ENCODE data around the gene TTC14. TPM values are rescaled to one million over a fixed set of nuclear protein-coding genes. Genes with fewer than 3 reads are reported as not detected.
A peak's percentile ranks its signal among the peaks of the same experiment; 100 is the strongest.

The TTC14 gene
- polyA plus RNA-seq, 1 experiment, result 18.0 TPM

DNA sequence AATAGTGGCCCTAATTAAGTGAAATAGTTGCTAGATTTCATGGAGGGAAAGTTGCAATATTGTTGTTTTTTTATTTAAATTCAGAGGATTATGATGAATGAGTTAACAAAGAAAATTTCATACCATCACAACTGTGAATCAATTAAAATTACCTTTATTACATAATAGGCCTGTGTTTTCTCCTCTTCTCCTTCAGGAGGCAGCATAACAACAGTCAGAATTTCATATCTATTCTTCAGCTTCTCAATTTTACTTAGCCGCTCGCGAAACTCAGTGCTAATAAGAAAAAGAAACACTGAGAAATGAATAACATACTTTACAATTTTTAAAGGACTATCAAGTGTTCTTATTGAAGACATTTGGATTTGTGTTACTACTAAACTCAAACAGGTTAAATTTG lies 29.4 kb downstream of the TTC14 start:
- TF ChIP-seq, protein P1, sequence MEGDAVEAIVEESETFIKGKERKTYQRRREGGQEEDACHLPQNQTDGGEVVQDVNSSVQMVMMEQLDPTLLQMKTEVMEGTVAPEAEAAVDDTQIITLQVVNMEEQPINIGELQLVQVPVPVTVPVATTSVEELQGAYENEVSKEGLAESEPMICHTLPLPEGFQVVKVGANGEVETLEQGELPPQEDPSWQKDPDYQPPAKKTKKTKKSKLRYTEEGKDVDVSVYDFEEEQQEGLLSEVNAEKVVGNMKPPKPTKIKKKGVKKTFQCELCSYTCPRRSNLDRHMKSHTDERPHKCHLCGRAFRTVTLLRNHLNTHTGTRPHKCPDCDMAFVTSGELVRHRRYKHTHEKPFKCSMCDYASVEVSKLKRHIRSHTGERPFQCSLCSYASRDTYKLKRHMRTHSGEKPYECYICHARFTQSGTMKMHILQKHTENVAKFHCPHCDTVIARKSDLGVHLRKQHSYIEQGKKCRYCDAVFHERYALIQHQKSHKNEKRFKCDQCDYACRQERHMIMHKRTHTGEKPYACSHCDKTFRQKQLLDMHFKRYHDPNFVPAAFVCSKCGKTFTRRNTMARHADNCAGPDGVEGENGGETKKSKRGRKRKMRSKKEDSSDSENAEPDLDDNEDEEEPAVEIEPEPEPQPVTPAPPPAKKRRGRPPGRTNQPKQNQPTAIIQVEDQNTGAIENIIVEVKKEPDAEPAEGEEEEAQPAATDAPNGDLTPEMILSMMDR (IDR thresholded peaks at IDR 0.05; ENCODE audit: insufficient read depth, low read depth, low read length), result peak; percentile 16; the same call in 1 of the 2 replicates
- no peak for DNase-seq (ENCODE audit: low read depth)
- ChIA-PET CTCF (interaction anchor here (0.8 kb wide), 1 partner anchor 14 kb away, joined by 4 read pairs; no protein-coding TSS in a partner anchor), POLR2A (no interaction called here)
- H3K36me3 ChIP-seq (ENCODE audit: control insufficient read depth, insufficient read depth, low read length), result no peaks in the 10 kb centered on the region
- no peak overlapping the region for H3K4me3 ChIP-seq (ENCODE audit: low read depth, low read length)
- no peaks in the 10 kb centered on the region for H3K27me3 ChIP-seq (ENCODE audit: control insufficient read depth, insufficient read depth, low read length)

DNA sequence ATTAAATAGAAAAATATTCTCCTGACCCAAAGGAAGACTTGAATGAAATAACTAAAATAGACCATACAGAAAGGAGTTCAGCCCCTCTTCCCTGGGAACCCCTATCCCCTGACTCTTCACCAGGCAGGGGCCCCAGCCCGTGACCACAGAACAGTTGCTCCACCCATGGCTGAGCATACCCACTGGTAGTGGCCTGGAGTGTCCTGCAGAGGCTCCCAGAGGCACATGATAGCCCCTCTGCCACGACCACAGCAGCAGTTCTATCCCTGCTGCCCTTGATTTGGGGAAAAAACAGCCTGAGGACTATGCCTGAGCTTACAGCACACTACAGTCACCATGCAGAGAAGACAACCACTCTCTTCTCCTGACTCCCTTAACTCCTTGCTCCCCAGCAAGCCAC lies 31.8 kb downstream of the TTC14 start:
- DNase-seq (ENCODE audit: low read depth), result no peak
- TF ChIP-seq, protein P1 (IDR thresholded peaks at IDR 0.05; ENCODE audit: insufficient read depth, low read depth, low read length), result no peak
- Histone ChIP-seq H3K27me3 (ENCODE audit: control insufficient read depth, insufficient read depth, low read length) (no peaks in the 10 kb centered on the region), H3K36me3 (ENCODE audit: control insufficient read depth, insufficient read depth, low read length) (no peaks in the 10 kb centered on the region), H3K4me3 (ENCODE audit: low read depth, low read length) (no peak overlapping the region)
- ChIA-PET CTCF (interaction anchor here (1.5 kb wide), 1 partner anchor 8 kb away, joined by 5 read pairs; no protein-coding TSS in a partner anchor), POLR2A (no interaction called here)

GRCh38 chr3:180640987-180641386 lies 39.0 kb downstream of the TTC14 start:
- TF ChIP-seq, protein P1 (IDR thresholded peaks at IDR 0.05; ENCODE audit: insufficient read depth, low read depth, low read length), result no peak
- H3K36me3 ChIP-seq (ENCODE audit: control insufficient read depth, insufficient read depth, low read length), result no peaks in the 10 kb centered on the region
- no peaks in the 10 kb centered on the region for H3K27me3 ChIP-seq (ENCODE audit: control insufficient read depth, insufficient read depth, low read length)
- ChIA-PET CTCF (no interaction called here), POLR2A (no interaction called here)
- no peak for DNase-seq (ENCODE audit: low read depth)
- no peak overlapping the region for H3K4me3 ChIP-seq (ENCODE audit: low read depth, low read length)

DNA sequence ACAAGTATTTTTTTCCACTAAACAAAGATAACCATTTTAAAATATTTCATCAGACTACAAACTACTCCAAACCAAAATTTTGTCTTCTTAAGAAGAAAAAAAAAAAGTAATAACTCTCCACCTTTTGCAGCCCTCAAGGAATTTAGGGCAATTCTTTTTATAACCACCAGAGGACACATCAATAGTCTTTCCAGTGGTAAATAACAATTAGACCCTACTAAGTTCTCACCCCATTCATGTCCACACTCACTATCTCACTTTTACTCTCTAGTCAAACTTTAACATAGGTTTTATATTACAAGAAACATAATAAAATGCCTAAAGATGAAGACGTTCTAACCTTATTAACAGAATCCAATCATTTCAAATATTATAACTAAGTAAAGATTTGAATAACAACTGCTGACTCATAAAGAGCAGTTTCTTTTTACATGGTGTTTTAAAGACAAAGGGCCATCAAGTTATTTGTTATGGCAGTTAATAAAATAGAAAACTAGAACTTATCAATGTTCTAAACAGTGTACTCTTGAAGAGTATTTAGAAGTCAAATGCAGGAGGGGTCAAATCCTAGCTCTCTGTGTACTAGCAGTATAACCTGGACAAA lies 44.3 kb downstream of the TTC14 start:
- no peaks in the 10 kb centered on the region for H3K27me3 ChIP-seq (ENCODE audit: control insufficient read depth, insufficient read depth, low read length)
- no peak overlapping the region for H3K4me3 ChIP-seq (ENCODE audit: low read depth, low read length)
- TF ChIP-seq, protein P1 (IDR thresholded peaks at IDR 0.05; ENCODE audit: insufficient read depth, low read depth, low read length), result no peak
- ChIA-PET POLR2A (no interaction called here), CTCF (no interaction called here)
- DNase-seq (ENCODE audit: low read depth), result no peak
- H3K36me3 ChIP-seq (ENCODE audit: control insufficient read depth, insufficient read depth, low read length), result no peaks in the 10 kb centered on the region

- Histone ChIP-seq H3K36me3 (ENCODE audit: control insufficient read depth, insufficient read depth, low read length) (no peaks in the 10 kb centered on the region), H3K4me3 (ENCODE audit: low read depth, low read length) (no peak overlapping the region), H3K27me3 (ENCODE audit: control insufficient read depth, insufficient read depth, low read length) (no peaks in the 10 kb centered on the region)
- DNase-seq (ENCODE audit: low read depth), result no peak
- ChIA-PET POLR2A (no interaction called here), CTCF (no interaction called here)
- TF ChIP-seq, protein P1 (IDR thresholded peaks at IDR 0.05; ENCODE audit: insufficient read depth, low read depth, low read length), result no peak
These were observed 54.4 kb downstream of the TTC14 start for GRCh38 chr3:180656406-180656805.
